GM21576 (cell line): ENCODE measurements around the gene DNAL1.
"Not testable (repeated sequence)": the region's sequence is repeated elsewhere in the genome, so short reads cannot be mapped to it uniquely, and the experiment has no call there.

Experiments
- ATAC-seq: cut with Tn5 transposase; IDR thresholded peaks from one replicate; pipeline ENCODE4 v1.9.1; 2021; ENCODE audit warnings: mild to moderate bottlenecking, moderate library complexity; ENCODE audit not compliant: unreplicated experiment

DNAL1 gene

GRCh38 chr14:73637830-73638229, 7.0 kb upstream of the DNAL1 start:
- no peak for ATAC-seq

GRCh38 chr14:73640796-73641365, 3.9 kb upstream of the DNAL1 start:
- no peak for ATAC-seq

- ATAC-seq = no peak
Observed at GRCh38 chr14:73645248-73645610, 443 bp downstream of the DNAL1 start.

- ATAC-seq = no peak
Observed at GRCh38 chr14:73651005-73651404, 6.2 kb downstream of the DNAL1 start.

- ATAC-seq = no peak
Observed at GRCh38 chr14:73655851-73656250, 11.1 kb downstream of the DNAL1 start.

- not testable (repeated sequence) for ATAC-seq
Observed at GRCh38 chr14:73659202-73659601, 14.4 kb downstream of the DNAL1 start.

- no peak for ATAC-seq
Observed at GRCh38 chr14:73660511-73660910, 15.7 kb downstream of the DNAL1 start.

- ATAC-seq = no peak
Observed at GRCh38 chr14:73661872-73662271, 17.1 kb downstream of the DNAL1 start.

- ATAC-seq = no peak
Observed at GRCh38 chr14:73662487-73662943, 17.7 kb downstream of the DNAL1 start.

GRCh38 chr14:73663548-73664212, 18.9 kb downstream of the DNAL1 start:
- no peak for ATAC-seq

- no peak for ATAC-seq
Observed at GRCh38 chr14:73665130-73665529, 20.3 kb downstream of the DNAL1 start.

GRCh38 chr14:73666583-73666982, 21.8 kb downstream of the DNAL1 start:
- no peak for ATAC-seq

- no peak for ATAC-seq
Observed at GRCh38 chr14:73667854-73668253, 23.1 kb downstream of the DNAL1 start.

GRCh38 chr14:73674986-73675385, 30.2 kb downstream of the DNAL1 start:
- ATAC-seq = no peak

GRCh38 chr14:73678698-73679097, 33.9 kb downstream of the DNAL1 start:
- no peak for ATAC-seq

- no peak for ATAC-seq
Observed at GRCh38 chr14:73680821-73681220, 36.0 kb downstream of the DNAL1 start.

GRCh38 chr14:73684627-73685026, 39.8 kb downstream of the DNAL1 start:
- ATAC-seq = no peak

- ATAC-seq = no peak
Observed at GRCh38 chr14:73685328-73685727, 40.5 kb downstream of the DNAL1 start.

- ATAC-seq = no peak
Observed at GRCh38 chr14:73686901-73687300, 42.1 kb downstream of the DNAL1 start.

- no peak for ATAC-seq
Observed at GRCh38 chr14:73694083-73694482, 49.3 kb downstream of the DNAL1 start.

- no peak for ATAC-seq
Observed at GRCh38 chr14:73695082-73695481, 50.3 kb downstream of the DNAL1 start.

- peak; percentile 39 for ATAC-seq
Observed at GRCh38 chr14:73695997-73696396, 51.2 kb downstream of the DNAL1 start.
